GM12878 (cell line): Measurements from ENCODE around the gene PKP3. TPM values are rescaled to one million over a fixed set of nuclear protein-coding genes. Genes with fewer than 3 reads are reported as not detected.

Experiments used
- ATAC-seq: fragments of 200-7000 bp; cut with Tn5 transposase; 3 replicates; pipeline ENCODE4 v1.9.1; 2020; ENCODE audit warnings: mild to moderate bottlenecking, moderate library complexity
- BruUV-seq: library from RNA; stranded (reverse); fragments of 400-500 nt; replicated peaks from 2 replicates; lab custom pipeline; 2021; lab: Mats Ljungman, UMichigan
- CTCF ChIA-PET: fragments of 300-600 bp; sonication (Branson Sonifier 250); formaldehyde crosslinking; extraction: SDS; loops from one replicate; lab custom pipeline; 2021; ENCODE audit warnings: inconsistent platforms; lab: Yijun Ruan, JAX
- POLR2A ChIA-PET: fragments of 350-600 bp; formaldehyde crosslinking; extraction: SDS; loops from one replicate; lab custom pipeline; 2021; ENCODE audit warnings: inconsistent platforms; lab: Charles Lee
- RAD21 ChIA-PET: fragments of 300-600 bp; sonication (Branson Sonifier 250); formaldehyde crosslinking; loops from one replicate; lab custom pipeline; 2023; ENCODE audit warnings: antibody characterized with exemption; ENCODE audit not compliant: unreplicated experiment; lab: Charles Lee
- SMC1A ChIA-PET: fragments of 300-600 bp; sonication (Branson Sonifier 250); formaldehyde crosslinking; loops from one replicate; lab custom pipeline; 2023; ENCODE audit not compliant: unreplicated experiment, uncharacterized antibody; lab: Charles Lee
- DNase-seq: peaks from one replicate; pipeline ENCODE4 v3.0.0-alpha.2; 2011; ENCODE audit warnings: low read depth, low spot score
- FAIRE-seq: peaks from 3 replicates; lab custom pipeline; 2011; peaks lifted over from hg19 to GRCh38; lab: Jason Lieb, UNC
- H2AFZ ChIP-seq: 2 replicates; pipeline ENCODE4 v1.6.0; 2011; ENCODE audit warnings: low read depth, low read length, control low read depth; ENCODE audit not compliant: control insufficient read depth
- H3K27ac ChIP-seq: 2 replicates; pipeline ENCODE4 v1.5.1; 2011; ENCODE audit warnings: control low read depth; ENCODE audit not compliant: control insufficient read depth, insufficient read depth
- H3K27me3 ChIP-seq, 2 experiments: replicated peaks in 1 of 2; 2 replicates each; pipeline versions ENCODE4 v1.6.0 to v1.6.1; 2011; ENCODE audit warnings: low read length in 1 of 2; ENCODE audit not compliant: control insufficient read depth in 2 of 2, insufficient read depth in 2 of 2
- H3K36me3 ChIP-seq, 2 experiments: 2 replicates each; pipeline ENCODE4 v1.5.1; 2011; ENCODE audit warnings: low read length in 1 of 2; ENCODE audit not compliant: control insufficient read depth in 2 of 2, insufficient read depth in 2 of 2
- H3K4me1 ChIP-seq: 2 replicates; pipeline ENCODE4 v1.6.1; 2011; ENCODE audit warnings: mild to moderate bottlenecking, low read length, moderate library complexity, mixed read lengths; ENCODE audit not compliant: control insufficient read depth, insufficient read depth
- H3K4me2 ChIP-seq: 2 replicates; pipeline ENCODE4 v1.6.0; 2011; ENCODE audit warnings: control low read depth; ENCODE audit not compliant: control insufficient read depth, insufficient read depth
- H3K4me3 ChIP-seq: fragments of 200-600 bp; sonication (generic); 2 replicates; pipeline ENCODE4 v1.5.1; 2016
- H3K79me2 ChIP-seq: 2 replicates; pipeline ENCODE4 v1.6.0; 2011; ENCODE audit warnings: low read length; ENCODE audit not compliant: control insufficient read depth, insufficient read depth
- H3K9ac ChIP-seq: 2 replicates; pipeline ENCODE4 v1.8.0; 2011; ENCODE audit warnings: low read length, control low read depth, mixed read lengths; ENCODE audit not compliant: control insufficient read depth, insufficient read depth
- H3K9me3 ChIP-seq: replicated peaks from 3 replicates; pipeline ENCODE4 v1.5.1; 2011; ENCODE audit warnings: mild to moderate bottlenecking, low read length; ENCODE audit not compliant: control insufficient read depth, insufficient read depth
- H4K20me1 ChIP-seq: 2 replicates; pipeline ENCODE4 v1.6.0; 2011; ENCODE audit not compliant: control insufficient read depth, insufficient read depth
- BRCA1 ChIP-seq: IDR thresholded peaks from 2 replicates; pipeline ENCODE4 v1.6.1; 2011; ENCODE audit warnings: low read depth, low read length, improper control_type of control experiment
- CEBPB ChIP-seq, 2 experiments: fragments of 150-350 bp in 1 of 2; IDR thresholded peaks; 2 replicates each; pipeline ENCODE4 v1.6.1; 2012 to 2014; ENCODE audit warnings: low read depth in 2 of 2, low read length in 2 of 2, borderline replicate concordance in 1 of 2, inconsistent platforms in 1 of 2
- CHD4 ChIP-seq: fragments of 200-600 bp; sonication (generic); IDR thresholded peaks from 2 replicates; pipeline ENCODE4 v1.6.1; 2016; ENCODE audit warnings: mild to moderate bottlenecking
- DPF2 ChIP-seq: fragments of 450-650 bp; IDR thresholded peaks from 2 replicates; pipeline ENCODE4 v1.6.1; 2017; ENCODE audit warnings: mild to moderate bottlenecking
- FOXK2 ChIP-seq: fragments of 450-650 bp; IDR thresholded peaks from 2 replicates; pipeline ENCODE4 v1.6.1; 2017; ENCODE audit warnings: mild to moderate bottlenecking, moderate library complexity
- IKZF1 ChIP-seq: fragments of 450-650 bp; conservative IDR thresholded peaks from 2 replicates; pipeline ENCODE4 v1.6.1; 2017; ENCODE audit warnings: antibody characterized with exemption, mild to moderate bottlenecking
- MEF2A ChIP-seq: IDR thresholded peaks from 2 replicates; pipeline ENCODE4 v1.6.1; 2011; ENCODE audit warnings: low read depth, mild to moderate bottlenecking, low read length, moderate library complexity; ENCODE audit not compliant: insufficient read depth
- PAX5 ChIP-seq: IDR thresholded peaks from 2 replicates; pipeline ENCODE4 v1.6.1; 2011; ENCODE audit warnings: low read depth, low read length, borderline replicate concordance
- POLR2A ChIP-seq: IDR thresholded peaks from 2 replicates; pipeline ENCODE4 v1.6.1; 2011; ENCODE audit warnings: low read depth, mild to moderate bottlenecking, low read length
- ZBTB33 ChIP-seq: fragments of 450-650 bp; IDR thresholded peaks from 2 replicates; pipeline ENCODE4 v1.6.1; 2017; ENCODE audit warnings: mild to moderate bottlenecking
- WGBS: methylation state at CpG from one replicate; pipeline ENCODE4 v1.1.6; 2016; ENCODE audit warnings: low lambda C conversion rate; ENCODE audit not compliant: insufficient replicate concordance, insufficient coverage; ENCODE audit errors: missing lambda C conversion rate; 5-methylcytosine and 5-hydroxymethylcytosine counted together
- in situ Hi-C: fragments of 300-500 bp; cut with MboI; formaldehyde crosslinking; loops from 9 replicates; pipeline ENCODE4 v1.14.3; 2018; ENCODE audit warnings: mixed read lengths
- intact Hi-C: fragments of 100-400 bp; cut with micrococcal nuclease; formaldehyde crosslinking; loops from one replicate; pipeline ENCODE4 v1.14.2; 2022; ENCODE audit not compliant: unreplicated experiment
- polyA plus RNA-seq, 11 experiments: library from polyadenylated mRNA; depleted of rRNA in 4 of 11; unstranded in 6 of 11; stranded (reverse) in 5 of 11; fragments of >200 nt; fragmentation: Nextera tagmentation in 4 of 11; fragmentation: Illumina TruSeq in 1 of 11; extraction: Ambion mirVana in 4 of 11; extraction: Trizol in 1 of 11; gene quantifications; 1 replicate in 1 of 11; 2 replicates in 10 of 11; pipeline versions ENCODE4 v1.2.1 to v1.2.3, GENCODE V29; 2011 to 2016; ENCODE audit warnings: inconsistent platforms in 2 of 11, missing spikeins in 2 of 11, low read depth in 1 of 11
- total RNA-seq, 4 experiments: library from RNA; depleted of rRNA in 3 of 4; stranded (reverse); fragments of >200 nt in 3 of 4; fragmentation: Illumina TruSeq in 1 of 4; extraction: Trizol in 1 of 4; gene quantifications; 2 replicates each; pipeline versions ENCODE4 v1.2.1 to v1.2.3, GENCODE V29; 2013 to 2021
- TF ChIP-seq, protein P1 (sequence below): fragments of 450-650 bp; formaldehyde crosslinking; IDR thresholded peaks from 2 replicates; pipeline ENCODE4 v1.4.0; 2020; ENCODE audit warnings: mild to moderate bottlenecking, moderate library complexity
- TF ChIP-seq, protein P2 (sequence below): IDR thresholded peaks from 2 replicates; pipeline ENCODE4 v1.6.1; 2011; ENCODE audit warnings: borderline replicate concordance, low read depth, mild to moderate bottlenecking, moderate library complexity, low read length; ENCODE audit not compliant: insufficient read depth, poor library complexity, severe bottlenecking

Gene PKP3
- total and polyA plus RNA-seq, 10 of the 15 experiments (the other 5 are each of a cell fraction or from before 2014, with no cell fraction given) = 0.45 to 0.90 TPM; not detected in 8

DNA sequence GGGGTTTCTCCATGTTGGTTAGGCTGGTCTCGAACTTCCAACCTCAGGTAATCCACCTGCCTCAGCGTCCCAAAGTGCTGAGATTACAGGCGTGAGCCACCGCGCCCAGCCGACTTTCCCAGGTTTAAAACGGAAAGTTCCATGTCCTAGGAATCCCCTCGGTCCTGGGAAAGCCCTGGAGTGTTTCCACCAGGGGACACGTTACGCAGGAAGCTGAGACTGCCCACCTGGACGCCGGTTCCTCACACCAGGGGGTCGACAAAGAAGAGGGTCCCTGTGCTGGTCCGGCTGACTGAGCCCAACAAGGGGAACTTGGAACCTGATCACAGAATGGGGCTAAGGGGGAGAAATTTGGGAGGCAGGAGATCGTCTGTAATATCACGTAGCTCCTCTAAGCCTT, 28.2 kb upstream of the PKP3 start:
- ChIA-PET SMC1A (no interaction called here), RAD21 (interaction anchor here (1.1 kb wide), 1 partner anchor 114 kb away, joined by 3 read pairs; no protein-coding TSS in a partner anchor), CTCF (interaction anchor here (6.7 kb wide), 1 partner anchor 115 kb away, joined by 45 read pairs; no protein-coding TSS in a partner anchor), POLR2A (no interaction called here)
- no peak for DNase-seq
- intact Hi-C loops = no loop called here
- FAIRE-seq = no peak
- no peaks in the 10 kb centered on the region for H4K20me1 ChIP-seq
- H3K27me3 ChIP-seq = peaks cover 4 to 5% of the 10 kb centered on the region in 2 experiments; a peak in 3 of 4 replicates
- no TSS peak for BruUV-seq
- no peak overlapping the region for H2AFZ ChIP-seq
- no peaks in the 10 kb centered on the region for H3K4me1 ChIP-seq
- H3K4me2 ChIP-seq = no peak overlapping the region
- TF ChIP-seq IKZF1 = no peak
- no peak for TF ChIP-seq FOXK2
- TF ChIP-seq MEF2A = no peak
- TF ChIP-seq CHD4 = no peak
- TF ChIP-seq PAX5 = no peak
- no peak for TF ChIP-seq BRCA1
- no peak for TF ChIP-seq ZBTB33
- TF ChIP-seq, protein P1, sequence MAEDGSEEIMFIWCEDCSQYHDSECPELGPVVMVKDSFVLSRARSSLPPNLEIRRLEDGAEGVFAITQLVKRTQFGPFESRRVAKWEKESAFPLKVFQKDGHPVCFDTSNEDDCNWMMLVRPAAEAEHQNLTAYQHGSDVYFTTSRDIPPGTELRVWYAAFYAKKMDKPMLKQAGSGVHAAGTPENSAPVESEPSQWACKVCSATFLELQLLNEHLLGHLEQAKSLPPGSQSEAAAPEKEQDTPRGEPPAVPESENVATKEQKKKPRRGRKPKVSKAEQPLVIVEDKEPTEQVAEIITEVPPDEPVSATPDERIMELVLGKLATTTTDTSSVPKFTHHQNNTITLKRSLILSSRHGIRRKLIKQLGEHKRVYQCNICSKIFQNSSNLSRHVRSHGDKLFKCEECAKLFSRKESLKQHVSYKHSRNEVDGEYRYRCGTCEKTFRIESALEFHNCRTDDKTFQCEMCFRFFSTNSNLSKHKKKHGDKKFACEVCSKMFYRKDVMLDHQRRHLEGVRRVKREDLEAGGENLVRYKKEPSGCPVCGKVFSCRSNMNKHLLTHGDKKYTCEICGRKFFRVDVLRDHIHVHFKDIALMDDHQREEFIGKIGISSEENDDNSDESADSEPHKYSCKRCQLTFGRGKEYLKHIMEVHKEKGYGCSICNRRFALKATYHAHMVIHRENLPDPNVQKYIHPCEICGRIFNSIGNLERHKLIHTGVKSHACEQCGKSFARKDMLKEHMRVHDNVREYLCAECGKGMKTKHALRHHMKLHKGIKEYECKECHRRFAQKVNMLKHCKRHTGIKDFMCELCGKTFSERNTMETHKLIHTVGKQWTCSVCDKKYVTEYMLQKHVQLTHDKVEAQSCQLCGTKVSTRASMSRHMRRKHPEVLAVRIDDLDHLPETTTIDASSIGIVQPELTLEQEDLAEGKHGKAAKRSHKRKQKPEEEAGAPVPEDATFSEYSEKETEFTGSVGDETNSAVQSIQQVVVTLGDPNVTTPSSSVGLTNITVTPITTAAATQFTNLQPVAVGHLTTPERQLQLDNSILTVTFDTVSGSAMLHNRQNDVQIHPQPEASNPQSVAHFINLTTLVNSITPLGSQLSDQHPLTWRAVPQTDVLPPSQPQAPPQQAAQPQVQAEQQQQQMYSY = no peak
- TF ChIP-seq, protein P2, sequence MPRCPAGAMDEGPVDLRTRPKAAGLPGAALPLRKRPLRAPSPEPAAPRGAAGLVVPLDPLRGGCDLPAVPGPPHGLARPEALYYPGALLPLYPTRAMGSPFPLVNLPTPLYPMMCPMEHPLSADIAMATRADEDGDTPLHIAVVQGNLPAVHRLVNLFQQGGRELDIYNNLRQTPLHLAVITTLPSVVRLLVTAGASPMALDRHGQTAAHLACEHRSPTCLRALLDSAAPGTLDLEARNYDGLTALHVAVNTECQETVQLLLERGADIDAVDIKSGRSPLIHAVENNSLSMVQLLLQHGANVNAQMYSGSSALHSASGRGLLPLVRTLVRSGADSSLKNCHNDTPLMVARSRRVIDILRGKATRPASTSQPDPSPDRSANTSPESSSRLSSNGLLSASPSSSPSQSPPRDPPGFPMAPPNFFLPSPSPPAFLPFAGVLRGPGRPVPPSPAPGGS = no peak
- no peak for TF ChIP-seq DPF2
- no peak for TF ChIP-seq POLR2A
- TF ChIP-seq CEBPB (IDR thresholded peaks at IDR 0.05; ENCODE audit: borderline replicate concordance in 1 of 2, low read depth in 2 of 2, low read length in 2 of 2) = no peak
- no peak overlapping the region for H3K4me3 ChIP-seq
- ATAC-seq = no peak
- WGBS = 46% methylated on average over 16 of the region's 16 CpGs
- H3K79me2 ChIP-seq = no peaks in the 10 kb centered on the region
- peaks cover 3% of the 10 kb centered on the region; the same call in 2 of the 3 replicates for H3K9me3 ChIP-seq
- H3K36me3 ChIP-seq = no peaks in the 10 kb centered on the region
- H3K27ac ChIP-seq = no peak overlapping the region
- in situ Hi-C loops = loop anchor here (10.0 kb wide), 1 partner anchor 161 kb away; the partner anchor contains the start of genes BET1L and RIC8A
- H3K9ac ChIP-seq = no peak overlapping the region
